Retinal pigment epithelial cell (primary cell): Measurements from ENCODE around the gene PBLD.

Source experiments
- DNase-seq: peaks from one replicate; pipeline ENCODE4 v3.0.0-alpha.2; 2010; ENCODE audit warnings: low read depth
- H3K4me3 ChIP-seq: 2 replicates; pipeline ENCODE4 v1.5.1; 2011; ENCODE audit warnings: mild to moderate bottlenecking, low read length, control low read depth, moderate library complexity
- TF ChIP-seq, protein P1 (sequence below): conservative IDR thresholded peaks from 2 replicates; pipeline ENCODE4 v1.5.1; 2011; ENCODE audit warnings: low read depth, low read length, control low read depth, inconsistent platforms

PBLD gene

DNA sequence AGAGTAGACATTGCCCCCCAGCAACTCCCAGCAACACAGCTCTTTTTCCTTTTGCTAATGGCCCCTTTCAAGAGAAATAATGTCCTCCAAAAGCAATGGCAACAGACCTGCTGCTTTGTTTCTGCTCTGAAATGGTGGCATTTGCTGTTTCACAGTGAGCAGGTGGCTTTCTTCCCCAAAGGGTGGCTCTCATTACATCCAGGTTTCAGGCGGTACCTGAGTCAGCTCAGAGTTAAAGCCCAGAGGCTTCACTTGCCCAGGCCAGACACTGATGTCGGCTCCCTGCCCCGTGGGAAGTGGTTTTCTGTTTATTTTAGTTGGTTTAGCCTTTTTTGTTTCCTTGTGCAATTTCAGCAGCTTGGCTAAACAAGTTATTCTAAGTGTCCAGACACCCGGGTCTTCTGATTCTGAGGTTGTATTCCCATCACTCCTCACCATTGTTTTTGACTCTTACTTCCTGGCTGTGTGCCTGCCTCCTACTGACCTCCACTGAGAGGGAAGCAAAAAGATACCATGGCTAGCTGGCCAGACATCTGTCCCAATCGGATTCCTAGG, 93.1 kb downstream of the PBLD start:
- TF ChIP-seq, protein P1, sequence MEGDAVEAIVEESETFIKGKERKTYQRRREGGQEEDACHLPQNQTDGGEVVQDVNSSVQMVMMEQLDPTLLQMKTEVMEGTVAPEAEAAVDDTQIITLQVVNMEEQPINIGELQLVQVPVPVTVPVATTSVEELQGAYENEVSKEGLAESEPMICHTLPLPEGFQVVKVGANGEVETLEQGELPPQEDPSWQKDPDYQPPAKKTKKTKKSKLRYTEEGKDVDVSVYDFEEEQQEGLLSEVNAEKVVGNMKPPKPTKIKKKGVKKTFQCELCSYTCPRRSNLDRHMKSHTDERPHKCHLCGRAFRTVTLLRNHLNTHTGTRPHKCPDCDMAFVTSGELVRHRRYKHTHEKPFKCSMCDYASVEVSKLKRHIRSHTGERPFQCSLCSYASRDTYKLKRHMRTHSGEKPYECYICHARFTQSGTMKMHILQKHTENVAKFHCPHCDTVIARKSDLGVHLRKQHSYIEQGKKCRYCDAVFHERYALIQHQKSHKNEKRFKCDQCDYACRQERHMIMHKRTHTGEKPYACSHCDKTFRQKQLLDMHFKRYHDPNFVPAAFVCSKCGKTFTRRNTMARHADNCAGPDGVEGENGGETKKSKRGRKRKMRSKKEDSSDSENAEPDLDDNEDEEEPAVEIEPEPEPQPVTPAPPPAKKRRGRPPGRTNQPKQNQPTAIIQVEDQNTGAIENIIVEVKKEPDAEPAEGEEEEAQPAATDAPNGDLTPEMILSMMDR = no peak
- no peak overlapping the region for H3K4me3 ChIP-seq
- DNase-seq = no peak

DNA sequence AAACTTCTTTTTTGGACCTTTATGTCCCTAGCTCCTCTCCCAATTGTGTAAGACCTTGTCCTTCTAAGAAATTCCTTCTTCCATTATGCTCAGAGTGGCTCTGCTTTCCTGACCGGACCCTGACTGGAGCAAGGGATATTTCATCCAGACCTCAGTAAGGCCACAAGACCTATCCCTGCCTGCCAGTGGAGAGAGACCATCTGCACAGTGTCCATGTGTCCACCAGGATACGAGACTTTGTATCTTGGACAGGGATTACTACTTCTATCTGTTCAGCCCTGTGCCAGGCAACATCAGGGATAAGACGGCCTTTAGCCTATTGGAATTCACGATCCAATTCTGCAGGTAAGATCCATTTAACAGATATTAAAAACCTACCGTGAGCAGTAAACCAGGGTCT, 93.7 kb downstream of the PBLD start:
- no peak overlapping the region for H3K4me3 ChIP-seq
- TF ChIP-seq, protein P1 = no peak
- no peak for DNase-seq

DNA sequence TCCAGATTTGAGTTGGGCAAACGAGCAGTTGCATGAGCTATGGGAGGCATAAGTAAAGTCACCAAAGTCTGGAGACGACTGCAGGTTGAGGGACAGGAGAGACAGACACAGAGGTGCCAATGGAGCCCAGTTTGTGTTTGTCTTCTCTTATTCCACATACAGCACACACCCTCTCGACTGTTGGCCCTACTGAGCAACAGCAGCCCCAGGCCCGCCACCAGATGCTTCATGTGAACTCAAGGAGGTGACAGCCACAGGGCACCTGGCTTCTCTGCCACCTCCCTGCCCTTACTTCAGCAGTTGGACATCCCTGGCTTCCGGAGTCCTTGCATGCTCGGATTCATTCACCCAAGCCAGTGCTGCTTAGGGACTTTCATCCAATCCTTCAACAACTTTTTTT, 94.4 kb downstream of the PBLD start:
- no peak overlapping the region for H3K4me3 ChIP-seq
- no peak for DNase-seq
- TF ChIP-seq, protein P1 = no peak

- no peak overlapping the region for H3K4me3 ChIP-seq
- DNase-seq = no peak
- TF ChIP-seq, protein P1 = no peak
Observed at GRCh38 chr10:68237173-68237572, 95.6 kb downstream of the PBLD start.

DNA sequence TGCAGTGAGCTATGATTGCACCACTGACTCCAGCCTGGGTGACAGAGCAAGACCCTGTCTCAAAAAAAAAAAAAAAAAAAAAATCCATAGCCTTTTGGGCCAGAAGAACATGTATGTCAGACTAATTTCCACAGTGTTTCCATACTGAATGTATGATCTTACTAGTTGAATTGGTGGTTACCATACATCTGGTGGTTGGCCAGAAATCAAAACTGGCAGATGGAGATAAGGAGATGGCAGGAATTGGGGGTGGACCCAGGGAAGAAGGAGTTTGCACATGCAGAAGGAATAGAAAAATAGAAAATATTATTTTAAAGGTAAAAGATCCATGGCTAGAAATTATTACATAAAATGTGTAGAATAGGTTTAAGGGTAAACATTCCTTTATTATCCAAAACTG, 97.1 kb downstream of the PBLD start:
- DNase-seq = no peak
- TF ChIP-seq, protein P1 = no peak
- no peak overlapping the region for H3K4me3 ChIP-seq

DNA sequence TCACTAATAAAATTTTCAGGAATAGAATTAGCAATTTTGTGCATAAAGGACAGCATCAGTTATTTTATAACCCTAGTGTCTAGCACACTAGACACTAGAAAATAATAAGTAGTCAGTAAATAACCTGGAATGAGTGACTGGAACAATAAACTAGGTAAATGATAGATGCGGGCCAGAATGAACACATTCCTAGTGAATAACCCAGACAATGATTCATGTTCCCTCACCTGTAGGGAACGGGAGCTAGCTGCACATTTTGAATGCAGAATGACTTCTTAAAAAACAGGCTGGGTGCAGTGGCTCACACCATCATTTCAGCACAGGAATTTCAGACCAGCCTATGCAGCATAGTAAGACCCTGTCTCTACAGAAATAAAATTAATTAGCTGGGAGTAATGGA, 97.6 kb downstream of the PBLD start:
- DNase-seq = no peak
- TF ChIP-seq, protein P1 = no peak
- no peak overlapping the region for H3K4me3 ChIP-seq

DNA sequence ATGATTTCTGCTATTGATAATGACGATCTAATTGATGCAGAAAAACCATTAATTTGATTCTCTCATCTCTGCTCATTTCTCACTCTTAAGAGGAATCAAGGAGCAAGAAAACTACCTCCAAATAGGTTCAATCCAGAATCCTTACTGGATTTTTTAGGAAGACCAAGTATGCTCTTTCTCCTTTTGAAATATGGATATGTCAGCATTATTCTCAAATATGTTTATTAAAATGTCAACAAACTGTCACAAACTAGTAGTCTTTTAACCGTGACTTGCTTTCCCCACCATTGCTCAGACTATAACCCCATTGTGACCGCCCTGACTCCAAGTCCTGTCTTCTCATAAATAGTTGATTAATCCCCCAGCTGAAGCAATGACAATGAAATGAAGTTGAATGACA, 99.7 kb downstream of the PBLD start:
- DNase-seq = no peak
- TF ChIP-seq, protein P1 = no peak
- no peak overlapping the region for H3K4me3 ChIP-seq
